Adrenal gland (tissue), 12 donors: ENCODE results near the gene CTBP1. TPM values are rescaled to one million over a fixed set of nuclear protein-coding genes. Genes with fewer than 3 reads are reported as not detected.

Experiments
- DNase-seq, 7 donors: peaks; one replicate each; pipeline ENCODE4 v3.0.0-alpha.2; 2019 to 2020
- H3K27ac ChIP-seq, 5 donors: fragments of 200-600 bp; sonication (generic) in 4 of 5; 1 replicate in 3 of 5; 2 replicates in 2 of 5; pipeline versions ENCODE4 v1.5.1 to v1.8.0; 2016 to 2020; ENCODE audit warnings: mild to moderate bottlenecking in 1 of 5
- H3K27me3 ChIP-seq: fragments of 200-600 bp; 2 replicates; pipeline ENCODE4 v1.8.0; 2021
- H3K36me3 ChIP-seq, 2 donors: fragments of 200-600 bp; replicated peaks in 1 of 2; 1 replicate in 1 of 2; 2 replicates in 1 of 2; pipeline versions ENCODE4 v1.5.1 to v1.8.0; 2018 to 2022
- H3K4me1 ChIP-seq, 2 donors: fragments of 200-600 bp; replicated peaks in 1 of 2; 1 replicate in 1 of 2; 2 replicates in 1 of 2; pipeline versions ENCODE4 v1.5.1 to v1.8.0; 2018 to 2021
- H3K4me3 ChIP-seq, 4 donors: fragments of 200-600 bp; sonication (generic) in 3 of 4; one replicate each; pipeline ENCODE4 v1.5.1; 2016 to 2018
- H3K9me3 ChIP-seq, 3 donors: fragments of 200-600 bp; sonication (generic) in 1 of 3; replicated peaks in 1 of 3; 1 replicate in 2 of 3; 2 replicates in 1 of 3; pipeline versions ENCODE4 v1.5.1 to v1.8.0; 2016 to 2021
- CTCF ChIP-seq, 6 experiments: fragments of 450-650 bp in 4 of 6; fragments of 200-600 bp in 2 of 6; sonication (generic) in 1 of 6; IDR thresholded peaks; 1 replicate in 5 of 6; 2 replicates in 1 of 6; pipeline versions ENCODE4 v1.5.1 to v1.8.0; 2016 to 2021; ENCODE audit warnings: antibody characterized with exemption in 6 of 6, mild to moderate bottlenecking in 2 of 6, moderate library complexity in 1 of 6
- POLR2A ChIP-seq, 2 donors: fragments of 450-650 bp; IDR thresholded peaks; one replicate each; pipeline ENCODE4 v1.6.1; 2017; ENCODE audit warnings: antibody characterized with exemption in 2 of 2, mild to moderate bottlenecking in 2 of 2, moderate library complexity in 1 of 2
- WGBS, 4 donors: extraction: QIAGEN DNeasy Blood & Tissue Kit in 2 of 4; methylation state at CpG; one replicate each; pipeline versions ENCODE4 v1.1.5 to v1.1.7; 2013 to 2017; 5-methylcytosine and 5-hydroxymethylcytosine counted together
- intact Hi-C, 2 donors: fragments of 100-400 bp; cut with DNase I; formaldehyde crosslinking; loops; one replicate each; pipeline versions ENCODE4 v1.14.1 to v1.15.0; 2022 to 2023
- polyA plus RNA-seq, 3 donors: library from polyadenylated mRNA; stranded (reverse); fragments of 200-250 nt in 2 of 3; fragments of 350-450 nt in 1 of 3; fragmentation: Illumina TruSeq in 1 of 3; extraction: RNeasy Lipid Tissue Mini Kit (QIAGEN cat#74804) in 1 of 3; gene quantifications; one replicate each; pipeline ENCODE4 v1.2.3, GENCODE V29; 2013 to 2014
- total RNA-seq, 9 donors: library from RNA; depleted of rRNA in 4 of 9; stranded (reverse); fragments of >200 nt in 4 of 9; fragments of 120-200 nt in 1 of 9; fragmentation: NEBNext Ultra II Directional in 1 of 9; extraction: Animal tissue kit (Norgen Biotek cat#: 25700) in 1 of 9; gene quantifications; one replicate each; pipeline versions ENCODE4 v1.1.0 to v1.2.4, GENCODE V29; 2013 to 2023
- donor health status: healthy with polysubstance abuse.
- donor health status: Bipolar disorder and iron deficiency.
- donor health status: DM: yes; HTN: yes; CAD: no.
- donor health status: DM: no; HTN: no; CAD: no.
- donor health status: DM: no; HTN: no; CAD: no.
- donor health status: DM: yes; HTN: yes; CAD: no.

CTBP1 gene
- total and polyA plus RNA-seq, 12 donors, result 45.7 to 293 (median 159) TPM

DNA sequence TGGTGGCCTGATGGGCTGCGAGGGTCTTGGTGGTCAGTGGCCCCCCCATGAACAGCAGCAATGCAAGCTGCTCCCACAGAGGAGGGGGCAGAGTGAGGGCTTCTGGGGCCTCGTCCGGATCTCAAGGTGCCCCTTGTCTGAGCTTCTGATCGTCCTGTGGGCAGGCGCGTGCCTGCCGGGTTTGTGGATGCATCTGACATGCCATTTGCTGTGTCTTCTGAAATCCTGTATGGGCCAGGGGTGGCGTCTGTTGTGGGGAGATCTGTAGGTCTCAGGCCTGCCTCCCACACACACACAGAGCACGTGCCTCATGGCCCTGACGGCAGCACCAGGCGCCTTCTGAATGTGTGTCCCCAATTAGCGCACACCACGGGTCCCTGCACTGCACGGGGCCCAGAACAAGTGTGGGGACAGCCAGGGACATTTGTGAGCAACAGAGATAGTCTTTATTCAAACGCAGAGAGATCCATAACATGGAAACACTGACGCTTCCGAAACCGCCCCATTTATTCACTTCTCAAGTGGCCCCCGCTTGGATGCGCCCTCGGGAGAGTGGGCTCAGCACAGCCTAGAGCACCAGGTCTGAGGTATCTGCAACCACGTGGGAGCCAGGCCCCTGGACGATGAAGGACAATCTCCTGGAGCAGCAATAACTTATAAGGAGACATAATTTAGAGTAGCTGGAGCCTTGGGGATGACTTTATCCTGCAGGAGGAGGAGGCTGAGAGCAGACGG, 82.3 kb downstream of the CTBP1 start:
- WGBS, 4 donors, result 32 to 53% (median 48%) methylated on average over 17 to 24 of the region's 24 CpGs
- TF ChIP-seq CTCF (IDR thresholded peaks at IDR 0.05) (no peak), POLR2A (IDR thresholded peaks at IDR 0.05) (peak in 1 of 2 donors; percentile 14)
- DNase-seq, result no peak
- peaks cover 14% of the 10 kb centered on the region for H3K27me3 ChIP-seq
- H3K4me3 ChIP-seq, result no peak overlapping the region
- H3K36me3 ChIP-seq, result no peaks in the 10 kb centered on the region
- H3K4me1 ChIP-seq, result peaks cover 12 to 23% of the 10 kb centered on the region in 2 donors
- intact Hi-C loops, result loop anchor here (5.0 kb wide), 2 partner anchors 81 to 101 kb away; partner anchors contain the start of gene CTBP1 (in 1 of the 2)
- no peaks in the 10 kb centered on the region for H3K9me3 ChIP-seq
- no peak overlapping the region for H3K27ac ChIP-seq

DNA sequence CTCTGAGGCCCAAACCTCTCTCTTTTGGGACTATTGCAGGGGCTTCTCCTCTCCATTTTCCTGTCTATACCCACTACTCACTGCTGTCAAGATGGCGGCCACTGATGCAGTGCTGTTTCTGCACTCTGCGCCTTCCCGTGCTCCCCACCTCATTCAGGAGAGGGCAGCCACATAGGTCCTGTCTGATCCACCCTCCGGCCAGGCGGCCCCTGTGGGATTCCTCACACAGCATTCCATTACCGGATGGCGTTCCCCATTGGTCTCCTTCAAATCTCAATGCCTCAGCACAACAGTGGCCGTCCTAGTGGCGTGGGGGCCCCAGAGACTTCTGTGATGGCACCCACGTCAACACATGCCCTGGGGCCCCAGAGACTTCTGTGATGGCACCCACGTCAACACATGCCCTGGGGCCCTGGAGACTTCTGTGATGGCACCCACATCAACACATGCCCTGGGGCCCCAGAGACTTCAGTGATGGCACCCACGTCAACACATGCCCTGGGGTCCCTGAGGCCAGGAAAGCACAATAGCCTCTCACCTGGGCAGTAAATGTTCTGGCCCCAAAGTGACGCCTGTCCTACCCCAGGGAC, 83.9 kb downstream of the CTBP1 start:
- Histone ChIP-seq H3K27me3 (no peaks in the 10 kb centered on the region), H3K9me3 (no peaks in the 10 kb centered on the region), H3K4me1 (peaks cover 7 to 13% of the 10 kb centered on the region in 2 donors), H3K36me3 (no peaks in the 10 kb centered on the region), H3K4me3 (no peak overlapping the region), H3K27ac (no peak overlapping the region)
- 83 to 94% (median 90%) methylated on average over 7 to 13 of the region's 13 CpGs for WGBS, 4 donors
- TF ChIP-seq POLR2A (IDR thresholded peaks at IDR 0.05) (no peak), CTCF (IDR thresholded peaks at IDR 0.05) (no peak)
- no peak for DNase-seq
- intact Hi-C loops, result loop anchor here (5.0 kb wide), 2 partner anchors 82 to 102 kb away; partner anchors contain the start of gene CTBP1 (in 1 of the 2)

DNA sequence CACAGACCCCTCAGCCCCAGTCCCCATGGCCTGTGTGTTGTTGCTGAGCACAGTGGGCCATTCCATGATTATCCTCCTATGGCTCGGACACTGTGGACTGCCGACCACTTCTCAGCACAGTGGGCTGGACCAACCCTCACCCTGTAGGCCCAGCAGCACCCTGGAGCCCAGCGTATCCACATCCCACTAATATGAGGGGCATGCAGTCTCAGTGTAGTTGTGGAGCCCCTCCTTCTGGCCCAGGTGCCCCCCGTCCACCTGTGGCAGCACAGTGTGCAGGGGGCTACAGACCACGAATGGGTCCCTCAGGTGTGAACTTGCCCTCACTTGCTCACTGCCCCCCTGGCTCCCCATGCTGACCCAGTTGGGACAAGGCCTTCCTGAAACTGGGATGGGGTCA, 84.5 kb downstream of the CTBP1 start:
- Histone ChIP-seq H3K4me3 (no peak overlapping the region), H3K27ac (no peak overlapping the region), H3K9me3 (no peaks in the 10 kb centered on the region), H3K36me3 (no peaks in the 10 kb centered on the region), H3K27me3 (no peaks in the 10 kb centered on the region), H3K4me1 (peaks cover 7 to 13% of the 10 kb centered on the region in 2 donors)
- no peak for TF ChIP-seq CTCF (IDR thresholded peaks at IDR 0.05)
- intact Hi-C loops, result no loop called here
- WGBS, 4 donors, result 94 to 100% (median 96%) methylated on average over 2 to 5 of the region's 5 CpGs
- DNase-seq, result no peak

- Histone ChIP-seq H3K4me1 (peaks cover 7 to 13% of the 10 kb centered on the region in 2 donors), H3K36me3 (no peaks in the 10 kb centered on the region), H3K9me3 (no peaks in the 10 kb centered on the region), H3K27ac (no peak overlapping the region), H3K4me3 (no peak overlapping the region), H3K27me3 (no peaks in the 10 kb centered on the region)
- intact Hi-C loops, result no loop called here
- 81 to 89% (median 85%) methylated on average over 4 of the region's 4 CpGs for WGBS, 4 donors
- TF ChIP-seq CTCF (IDR thresholded peaks at IDR 0.05), result no peak
- no peak for TF ChIP-seq POLR2A (IDR thresholded peaks at IDR 0.05)
- DNase-seq, result no peak
Measured at GRCh38 chr4:1164040-1164439, 84.9 kb downstream of the CTBP1 start.

Other genes starting within 250 kb of the CTBP1 start
- gene FGFRL1, start 237.5 kb downstream of the CTBP1 start, total RNA-seq, result 100 to 1,000 TPM in 3 of 9 donors, 10 to 100 TPM in 6; 45.9 to 274 (median 84.5) TPM
- 10 to 100 TPM; 24.4 to 75.5 (median 25.3) TPM for gene FGFRL1, start 237.5 kb downstream of the CTBP1 start, polyA plus RNA-seq
- 1 to 10 TPM in 8 of 9 donors, not detected in 1; 1.3 to 9.5 (median 2.3) TPM for gene RNF212, start 135.6 kb downstream of the CTBP1 start, total RNA-seq
- gene RNF212, start 135.6 kb downstream of the CTBP1 start, polyA plus RNA-seq, result 1 to 10 TPM; 1.7 to 6.6 (median 5.7) TPM
- gene SPON2, start 76.5 kb downstream of the CTBP1 start, total RNA-seq, result 100 to 1,000 TPM in 3 of 9 donors, 10 to 100 TPM in 6; 14.1 to 206 (median 75.3) TPM
- gene SPON2, start 76.5 kb downstream of the CTBP1 start, polyA plus RNA-seq, result 10 to 100 TPM in 2 of 3 donors, 1 to 10 TPM in 1; 4.1 to 83.7 (median 28.4) TPM
- gene MAEA, start 40.8 kb upstream of the CTBP1 start, total RNA-seq, result 10 to 100 TPM; 50.2 to 96.8 (median 78.7) TPM
- gene MAEA, start 40.8 kb upstream of the CTBP1 start, polyA plus RNA-seq, result 100 to 1,000 TPM in 1 of 3 donors, 10 to 100 TPM in 2; 35.6 to 103 (median 70.3) TPM
- 10 to 100 TPM in 6 of 9 donors, 1 to 10 TPM in 3; 3.5 to 36.5 (median 16.7) TPM for gene UVSSA, start 98.1 kb upstream of the CTBP1 start, total RNA-seq
- 10 to 100 TPM in 2 of 3 donors, 1 to 10 TPM in 1; 2.9 to 37.4 (median 21.9) TPM for gene UVSSA, start 98.1 kb upstream of the CTBP1 start, polyA plus RNA-seq
- not detected for gene NKX1-1, start 157.3 kb upstream of the CTBP1 start, total RNA-seq
- not detected for gene NKX1-1, start 157.3 kb upstream of the CTBP1 start, polyA plus RNA-seq